Raji (cell line): ENCODE data around the gene PRMT1.

ENCODE experiments used
- POLR2A ChIP-seq: IDR thresholded peaks from 2 replicates; pipeline ENCODE4 v1.6.1; 2011; ENCODE audit warnings: low read depth, low read length, control low read depth; ENCODE audit not compliant: insufficient read depth

The PRMT1 gene

DNA sequence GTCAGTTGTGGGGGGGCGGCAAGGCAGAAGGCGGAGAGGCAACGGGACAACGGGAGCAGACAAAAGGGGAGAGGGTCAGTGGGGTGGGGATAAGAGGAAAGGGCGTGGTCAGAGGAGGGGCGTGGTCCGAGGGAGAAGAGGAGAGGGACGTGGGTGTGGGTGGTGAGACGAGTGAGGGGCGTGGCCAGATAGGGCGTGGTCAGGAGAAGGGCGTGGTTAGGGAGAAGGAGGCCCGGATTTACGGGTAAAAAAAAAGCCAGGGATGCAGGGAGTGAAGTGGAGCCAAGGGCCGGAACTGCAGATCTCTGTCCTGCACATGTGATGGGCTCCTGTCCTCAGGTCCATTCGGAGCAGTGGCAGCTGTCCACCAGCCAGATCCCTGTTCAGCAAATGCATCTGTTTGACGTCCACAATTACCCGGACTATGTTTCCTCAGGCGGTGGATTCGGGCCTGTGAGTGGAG, 35.4 kb downstream of the PRMT1 start:
- TF ChIP-seq POLR2A, result no peak

DNA sequence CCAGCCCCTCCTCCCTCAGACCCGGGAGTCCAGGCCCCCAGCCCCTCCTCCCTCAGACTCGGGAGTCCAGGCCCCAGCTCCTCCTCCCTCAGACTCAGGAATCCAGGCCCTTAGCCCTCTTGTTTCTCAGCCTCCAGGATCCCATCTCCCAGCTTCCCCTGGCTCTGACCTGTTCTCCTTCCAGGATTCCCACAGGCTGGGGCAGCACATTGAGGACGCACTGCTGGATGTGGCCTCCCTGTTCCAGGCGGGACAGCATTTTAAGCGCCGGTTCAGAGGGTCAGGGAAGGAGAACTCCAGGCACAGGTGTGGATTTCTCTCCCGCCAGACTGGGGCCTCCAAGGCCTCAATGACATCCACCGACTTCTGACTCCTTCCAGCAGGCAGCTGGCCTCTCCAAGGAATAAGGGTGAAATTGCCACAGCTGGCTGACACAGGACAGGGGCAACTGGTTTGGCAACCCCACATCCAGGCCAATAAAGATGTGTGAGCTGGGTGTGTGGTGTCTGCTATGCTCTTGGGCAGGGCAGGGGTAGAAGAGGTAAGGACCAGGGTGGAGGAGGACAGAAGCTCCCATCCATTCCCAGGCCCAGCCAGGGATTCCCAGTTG, 36.3 kb downstream of the PRMT1 start:
- no peak for TF ChIP-seq POLR2A

DNA sequence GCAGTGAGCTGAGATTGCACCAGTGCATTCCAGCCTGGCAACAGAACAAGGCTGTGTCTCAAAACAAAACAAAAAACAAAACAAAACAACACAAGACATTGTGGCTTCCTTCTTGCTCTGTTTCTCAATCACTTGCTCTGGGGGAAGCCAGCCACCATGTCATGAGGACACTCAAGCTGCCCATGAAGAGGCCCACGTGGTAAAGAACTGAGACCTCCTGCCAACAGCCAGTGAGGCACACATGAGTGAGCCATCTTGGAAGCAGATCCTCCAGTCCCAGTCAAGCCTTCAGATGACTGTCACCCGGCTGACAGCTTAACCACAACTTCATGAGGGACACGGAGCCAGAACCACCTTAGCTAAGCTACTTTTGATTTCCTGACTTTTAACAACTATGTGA, 39.1 kb downstream of the PRMT1 start:
- no peak for TF ChIP-seq POLR2A

DNA sequence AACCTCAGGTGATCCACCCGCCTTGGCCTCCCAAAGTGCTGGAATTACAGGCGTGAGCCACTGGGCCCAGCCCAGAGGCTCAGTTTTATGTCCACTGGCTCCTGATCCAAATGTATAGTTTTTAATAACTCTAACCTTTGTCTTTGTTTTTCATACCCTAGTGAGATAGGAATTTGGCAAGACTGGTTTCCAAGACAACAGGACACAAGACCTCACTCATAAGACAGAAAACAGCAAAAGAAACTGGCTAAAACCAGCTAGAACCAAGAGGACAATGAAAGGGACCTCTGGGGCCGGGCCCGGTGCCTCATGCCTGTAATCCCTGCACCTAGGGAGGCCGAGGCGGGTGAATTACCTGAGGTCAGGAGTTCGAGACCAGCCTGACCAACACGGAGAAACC, 41.4 kb downstream of the PRMT1 start:
- TF ChIP-seq POLR2A, result no peak

DNA sequence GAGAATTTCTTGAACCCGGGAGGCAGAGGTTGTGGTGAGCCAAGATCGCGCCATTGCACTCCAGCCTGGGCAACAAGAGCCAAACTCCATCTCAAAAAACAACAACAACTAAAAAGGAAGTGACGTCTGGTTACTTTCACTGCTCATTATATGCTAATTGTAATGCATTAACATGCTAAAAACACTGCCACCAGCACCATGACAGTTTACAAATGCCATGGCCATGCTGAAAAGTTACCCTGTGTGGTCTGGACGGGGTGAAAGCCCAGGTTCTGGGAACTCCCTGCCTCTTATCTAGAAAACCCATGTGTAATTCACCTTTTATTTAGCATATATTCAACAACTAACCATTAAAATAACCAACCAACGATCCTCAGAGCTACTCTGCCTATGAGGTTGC, 41.9 kb downstream of the PRMT1 start:
- no peak for TF ChIP-seq POLR2A

DNA sequence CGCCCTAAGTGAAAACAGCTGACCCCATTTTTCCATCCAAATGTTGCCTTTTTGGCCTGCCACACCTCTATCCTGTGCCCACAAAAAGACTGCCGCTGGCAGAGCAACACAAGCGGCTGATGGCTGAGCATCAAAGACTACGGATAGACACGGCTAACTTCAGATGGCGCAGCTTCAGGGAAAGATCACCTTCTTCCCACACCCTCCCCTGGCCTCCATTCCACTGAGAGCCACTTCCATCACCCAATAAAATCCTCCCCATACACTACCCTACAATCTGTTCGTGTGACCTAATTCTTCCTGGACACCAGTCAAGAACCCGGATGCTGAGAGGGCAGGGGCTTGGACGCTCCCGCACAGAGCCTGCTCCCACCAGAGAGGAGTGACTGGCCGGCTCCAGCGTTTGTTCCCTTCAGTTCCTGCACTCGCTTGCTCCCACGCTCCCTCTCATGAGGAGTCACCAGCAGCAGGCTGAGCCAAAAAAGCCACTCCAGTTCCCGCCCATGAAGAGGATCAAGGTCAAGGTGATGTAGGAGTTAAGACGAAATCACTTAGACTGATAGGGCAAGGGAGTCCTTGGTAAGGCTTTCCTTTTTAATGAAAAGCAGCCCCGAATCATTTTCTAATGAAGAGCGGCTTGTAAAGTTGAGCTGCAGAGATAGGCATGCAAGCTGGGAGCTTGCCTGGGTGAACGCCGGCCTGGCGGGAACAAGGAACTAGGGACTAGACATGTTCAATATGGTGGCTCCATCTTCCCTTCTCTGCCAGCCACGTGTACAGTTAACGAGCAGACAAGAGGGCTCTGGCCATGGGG, 50.4 kb downstream of the PRMT1 start:
- no peak for TF ChIP-seq POLR2A

DNA sequence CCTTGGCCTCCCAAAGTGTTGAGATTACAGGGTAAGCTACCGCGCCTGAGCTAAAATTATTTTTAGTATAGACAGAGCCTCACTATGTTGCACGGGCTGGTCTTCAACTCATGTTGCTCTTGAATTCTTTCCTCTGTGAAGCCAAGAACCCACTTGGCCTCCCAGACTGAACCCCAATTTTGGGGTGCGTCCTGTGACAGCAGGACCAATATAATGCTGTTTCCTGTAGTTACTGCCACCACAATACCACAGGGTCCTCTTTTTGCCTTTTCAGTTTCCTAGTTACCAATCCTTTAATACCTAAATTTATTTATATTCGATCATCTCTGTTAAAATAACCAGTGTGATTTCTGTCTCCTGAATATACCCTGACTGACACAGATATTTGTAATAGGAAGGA, 53.1 kb downstream of the PRMT1 start:
- TF ChIP-seq POLR2A, result no peak
